Jurkat, Clone E6-1 (cell line): ENCODE measurements around the gene PPP1R1C.

ENCODE experiments used
- DNase-seq: peaks from one replicate; pipeline ENCODE4 v3.0.0-alpha.2; 2011; ENCODE audit warnings: low read depth, low spot score
- H3K4me3 ChIP-seq: 2 replicates; pipeline ENCODE4 v1.5.1; 2011; ENCODE audit warnings: mild to moderate bottlenecking, low read length, control low read depth, moderate library complexity

The PPP1R1C gene

GRCh38 chr2:181962142-181962541, 23.5 kb upstream of the PPP1R1C start:
- H3K4me3 ChIP-seq: no peak overlapping the region
- DNase-seq: no peak

- no peak overlapping the region for H3K4me3 ChIP-seq
- no peak for DNase-seq
These were observed 15.4 kb upstream of the PPP1R1C start for GRCh38 chr2:181970160-181970794.

GRCh38 chr2:181971032-181971431, 14.6 kb upstream of the PPP1R1C start:
- DNase-seq: no peak
- no peak overlapping the region for H3K4me3 ChIP-seq

GRCh38 chr2:181972431-181973170, 13.1 kb upstream of the PPP1R1C start:
- no peak for DNase-seq
- no peak overlapping the region for H3K4me3 ChIP-seq

- no peak overlapping the region for H3K4me3 ChIP-seq
- no peak for DNase-seq
These were observed 12.4 kb upstream of the PPP1R1C start for GRCh38 chr2:181973171-181973783.

GRCh38 chr2:181977661-181978350, 7.8 kb upstream of the PPP1R1C start:
- no peak for DNase-seq
- no peak overlapping the region for H3K4me3 ChIP-seq

GRCh38 chr2:181978351-181979150, 7.1 kb upstream of the PPP1R1C start:
- no peak overlapping the region for H3K4me3 ChIP-seq
- no peak for DNase-seq

- no peak for DNase-seq
These were observed 1.6 kb upstream of the PPP1R1C start for GRCh38 chr2:181984060-181984459.

GRCh38 chr2:181984814-181985631, 630 bp upstream of the PPP1R1C start:
- no peak overlapping the region for H3K4me3 ChIP-seq
- no peak for DNase-seq

More at GRCh38 chr2:181984060-181984459, 1.6 kb upstream of the PPP1R1C start:
- no peak overlapping the region for H3K4me3 ChIP-seq

GRCh38 chr2:181988154-181988924, 2.7 kb downstream of the PPP1R1C start:
- DNase-seq: no peak
- H3K4me3 ChIP-seq: no peak overlapping the region

GRCh38 chr2:181989099-181989498, 3.4 kb downstream of the PPP1R1C start:
- DNase-seq: no peak

GRCh38 chr2:181991171-181991885, 5.7 kb downstream of the PPP1R1C start:
- DNase-seq: no peak
- no peak overlapping the region for H3K4me3 ChIP-seq

More at GRCh38 chr2:181989099-181989498, 3.4 kb downstream of the PPP1R1C start:
- H3K4me3 ChIP-seq: no peak overlapping the region

- H3K4me3 ChIP-seq: no peak overlapping the region
- DNase-seq: no peak
These were observed 7.1 kb downstream of the PPP1R1C start for GRCh38 chr2:181992776-181993175.

- H3K4me3 ChIP-seq: no peak overlapping the region
- DNase-seq: no peak
These were observed 9.6 kb downstream of the PPP1R1C start for GRCh38 chr2:181995289-181995688.

GRCh38 chr2:181998041-181998835, 12.6 kb downstream of the PPP1R1C start:
- DNase-seq: no peak
- no peak overlapping the region for H3K4me3 ChIP-seq
